HCT116 (cell line): ENCODE measurements around the gene BCKDK. TPM values are rescaled to one million over a fixed set of nuclear protein-coding genes. Genes with fewer than 3 reads are reported as not detected.

Source experiments
- ATAC-seq: fragments of 200-7000 bp; cut with Tn5 transposase; 2 replicates; pipeline ENCODE4 v1.9.1; 2020; ENCODE audit warnings: mild to moderate bottlenecking, moderate library complexity
- BruUV-seq: library from RNA; stranded (reverse); fragments of 400-500 nt; replicated peaks from 2 replicates; lab custom pipeline; 2021; lab: Mats Ljungman, UMichigan
- CTCF ChIA-PET: fragments of 300-600 bp; sonication (Branson Sonifier 250); formaldehyde crosslinking; loops from one replicate; lab custom pipeline; 2021; ENCODE audit warnings: antibody characterized with exemption; lab: Charles Lee
- POLR2A ChIA-PET: fragments of 300-600, 350-600 bp; sonication (Branson Sonifier 250); formaldehyde crosslinking; loops from one replicate; lab custom pipeline; 2021; ENCODE audit warnings: antibody characterized with exemption; lab: Charles Lee
- RAD21 ChIA-PET, 2 experiments: fragments of 300-600 bp; sonication (Branson Sonifier 250); formaldehyde crosslinking; loops; one replicate each; lab custom pipeline; 2023; ENCODE audit warnings: low total read pairs in 2 of 2; ENCODE audit not compliant: uncharacterized antibody in 2 of 2, unreplicated experiment in 2 of 2, low non-redundant PET in 1 of 2; lab: Charles Lee
- DNase-seq: peaks from one replicate; pipeline ENCODE4 v3.0.0-alpha.2; 2010; ENCODE audit warnings: low read depth, low spot score
- H2AFZ ChIP-seq: fragments of 200-600 bp; shearing (Covaris generic), sonication (generic); 2 replicates; pipeline ENCODE4 v1.6.1; 2017; ENCODE audit warnings: low read depth, mixed run types, mixed read lengths, antibody characterized with exemption, low read length; ENCODE audit not compliant: poor library complexity, severe bottlenecking
- H3K27ac ChIP-seq: 2 replicates; pipeline ENCODE4 v1.5.1; 2012; ENCODE audit warnings: low read depth, low read length
- H3K27me3 ChIP-seq: fragments of 200-600 bp; sonication (generic); 2 replicates; pipeline ENCODE4 v1.6.1; 2016; ENCODE audit warnings: mixed run types, low read length, mixed read lengths; ENCODE audit not compliant: insufficient read depth
- H3K36me3 ChIP-seq, 2 experiments: fragments of 200-500 bp in 1 of 2; fragments of 200-600 bp in 1 of 2; sonication (Bioruptor generic) in 1 of 2; sonication (generic) in 1 of 2; 2 replicates each; pipeline versions ENCODE4 v1.5.1 to v1.6.1; 2014 to 2016; ENCODE audit warnings: low read length in 2 of 2, inconsistent platforms in 1 of 2, mixed read lengths in 1 of 2, mixed run types in 1 of 2; ENCODE audit not compliant: insufficient read depth in 2 of 2, control insufficient read depth in 1 of 2
- H3K4me1 ChIP-seq, 2 experiments: fragments of 200-600 bp in 1 of 2; sonication (generic) in 1 of 2; 2 replicates each; pipeline versions ENCODE4 v1.5.1 to v1.6.1; 2012 to 2017; ENCODE audit warnings: low read length in 2 of 2, inconsistent platforms in 1 of 2, mild to moderate bottlenecking in 1 of 2, mixed read lengths in 1 of 2, mixed run types in 1 of 2, moderate library complexity in 1 of 2; ENCODE audit not compliant: insufficient read depth in 2 of 2, control insufficient read depth in 1 of 2
- H3K4me2 ChIP-seq: fragments of 200-600 bp; sonication (generic); 2 replicates; pipeline ENCODE4 v1.6.1; 2017; ENCODE audit warnings: mixed run types, low read length, mixed read lengths
- H3K4me3 ChIP-seq, 2 experiments: fragments of 200-600 bp in 1 of 2; sonication (generic) in 1 of 2; replicated peaks in 1 of 2; 2 replicates each; pipeline ENCODE4 v1.5.1; 2011 to 2016; ENCODE audit warnings: low read length in 2 of 2, control low read depth in 1 of 2, low read depth in 1 of 2, mild to moderate bottlenecking in 1 of 2, mixed read lengths in 1 of 2, mixed run types in 1 of 2
- H3K79me2 ChIP-seq: fragments of 200-600 bp; sonication (generic); 2 replicates; pipeline ENCODE4 v1.6.1; 2017; ENCODE audit warnings: mild to moderate bottlenecking, mixed run types, low read length, moderate library complexity, mixed read lengths; ENCODE audit not compliant: insufficient read depth
- H3K9ac ChIP-seq: fragments of 200-600 bp; sonication (generic); 2 replicates; pipeline ENCODE4 v1.6.1; 2016; ENCODE audit warnings: low read length, mixed read lengths
- H3K9me2 ChIP-seq: fragments of 200-600 bp; sonication (generic), shearing (Covaris generic); 2 replicates; pipeline ENCODE4 v1.6.1; 2017; ENCODE audit warnings: mixed run types, mild to moderate bottlenecking, moderate library complexity; ENCODE audit not compliant: insufficient read depth
- H3K9me3 ChIP-seq, 2 experiments: fragments of 200-500 bp in 1 of 2; fragments of 200-600 bp in 1 of 2; sonication (Bioruptor generic) in 1 of 2; sonication (generic) in 1 of 2; 2 replicates each; pipeline ENCODE4 v1.6.1; 2014 to 2017; ENCODE audit warnings: low read length in 2 of 2, mixed read lengths in 2 of 2, inconsistent platforms in 1 of 2, low read depth in 1 of 2, mild to moderate bottlenecking in 1 of 2, mixed run types in 1 of 2, moderate library complexity in 1 of 2; ENCODE audit not compliant: control insufficient read depth in 1 of 2, insufficient read depth in 1 of 2
- H4K20me1 ChIP-seq: fragments of 200-600 bp; sonication (generic), shearing (Covaris generic); 2 replicates; pipeline ENCODE4 v1.6.1; 2017; ENCODE audit warnings: mixed run types, mild to moderate bottlenecking, moderate library complexity; ENCODE audit not compliant: insufficient read depth
- CEBPB ChIP-seq: IDR thresholded peaks from 2 replicates; pipeline ENCODE4 v1.6.1; 2012; ENCODE audit warnings: low read depth
- EGR1 ChIP-seq: IDR thresholded peaks from 2 replicates; pipeline ENCODE4 v1.6.1; 2012; ENCODE audit warnings: low read depth
- ELF1 ChIP-seq: IDR thresholded peaks from 2 replicates; pipeline ENCODE4 v1.6.1; 2012; ENCODE audit warnings: low read depth, borderline replicate concordance
- FOSL1 ChIP-seq: IDR thresholded peaks from 2 replicates; pipeline ENCODE4 v1.6.1; 2012; ENCODE audit warnings: low read depth
- POLR2A ChIP-seq: IDR thresholded peaks from 2 replicates; pipeline ENCODE4 v1.7.0; 2011; ENCODE audit warnings: borderline replicate concordance; ENCODE audit not compliant: insufficient read depth, insufficient read length; ENCODE audit errors: extremely low read depth
- POLR2AphosphoS5 ChIP-seq: IDR thresholded peaks from 2 replicates; pipeline ENCODE4 v1.6.1; 2011; ENCODE audit warnings: mild to moderate bottlenecking, low read depth, low read length, moderate library complexity
- RAD21 ChIP-seq: IDR thresholded peaks from 2 replicates; pipeline ENCODE4 v1.6.1; 2012; ENCODE audit warnings: low read depth, mild to moderate bottlenecking
- SRF ChIP-seq: IDR thresholded peaks from 2 replicates; pipeline ENCODE4 v1.6.1; 2012; ENCODE audit warnings: low read depth
- TCF7L2 ChIP-seq: IDR thresholded peaks from 2 replicates; pipeline ENCODE4 v1.7.0; 2011; ENCODE audit warnings: borderline replicate concordance, inconsistent platforms; ENCODE audit not compliant: insufficient read depth, insufficient read length; ENCODE audit errors: extremely low read depth
- YY1 ChIP-seq: IDR thresholded peaks from 2 replicates; pipeline ENCODE4 v1.6.1; 2011; ENCODE audit warnings: low read length, low read depth, moderate library complexity, mild to moderate bottlenecking; ENCODE audit not compliant: insufficient replicate concordance; ENCODE audit errors: extremely low read depth
- ZFX ChIP-seq: fragments of 450-650 bp; IDR thresholded peaks from 2 replicates; pipeline ENCODE4 v1.6.1; 2017
- ZNF274 ChIP-seq: fragments of 200-500 bp; sonication (Bioruptor generic); IDR thresholded peaks from 2 replicates; pipeline ENCODE4 v1.6.1; 2014; ENCODE audit warnings: mild to moderate bottlenecking, low read depth, low read length, inconsistent platforms
- intact Hi-C: fragments of 100-400 bp; cut with micrococcal nuclease; formaldehyde crosslinking; loops from 2 replicates; pipeline ENCODE4 v1.10.0; 2022
- total RNA-seq: library from RNA; stranded (reverse); gene quantifications from one replicate; pipeline ENCODE4 v1.2.1, GENCODE V29; 2021; ENCODE audit not compliant: unreplicated experiment
- TF ChIP-seq, protein P1 (sequence below): IDR thresholded peaks from 2 replicates; pipeline ENCODE4 v1.6.1; 2012; ENCODE audit warnings: low read depth
- TF ChIP-seq, protein P2 (sequence below): IDR thresholded peaks from 2 replicates; pipeline ENCODE4 v1.6.1; 2012

BCKDK gene
- total RNA-seq, 1 experiment from 2014 or later = 60.7 TPM

DNA sequence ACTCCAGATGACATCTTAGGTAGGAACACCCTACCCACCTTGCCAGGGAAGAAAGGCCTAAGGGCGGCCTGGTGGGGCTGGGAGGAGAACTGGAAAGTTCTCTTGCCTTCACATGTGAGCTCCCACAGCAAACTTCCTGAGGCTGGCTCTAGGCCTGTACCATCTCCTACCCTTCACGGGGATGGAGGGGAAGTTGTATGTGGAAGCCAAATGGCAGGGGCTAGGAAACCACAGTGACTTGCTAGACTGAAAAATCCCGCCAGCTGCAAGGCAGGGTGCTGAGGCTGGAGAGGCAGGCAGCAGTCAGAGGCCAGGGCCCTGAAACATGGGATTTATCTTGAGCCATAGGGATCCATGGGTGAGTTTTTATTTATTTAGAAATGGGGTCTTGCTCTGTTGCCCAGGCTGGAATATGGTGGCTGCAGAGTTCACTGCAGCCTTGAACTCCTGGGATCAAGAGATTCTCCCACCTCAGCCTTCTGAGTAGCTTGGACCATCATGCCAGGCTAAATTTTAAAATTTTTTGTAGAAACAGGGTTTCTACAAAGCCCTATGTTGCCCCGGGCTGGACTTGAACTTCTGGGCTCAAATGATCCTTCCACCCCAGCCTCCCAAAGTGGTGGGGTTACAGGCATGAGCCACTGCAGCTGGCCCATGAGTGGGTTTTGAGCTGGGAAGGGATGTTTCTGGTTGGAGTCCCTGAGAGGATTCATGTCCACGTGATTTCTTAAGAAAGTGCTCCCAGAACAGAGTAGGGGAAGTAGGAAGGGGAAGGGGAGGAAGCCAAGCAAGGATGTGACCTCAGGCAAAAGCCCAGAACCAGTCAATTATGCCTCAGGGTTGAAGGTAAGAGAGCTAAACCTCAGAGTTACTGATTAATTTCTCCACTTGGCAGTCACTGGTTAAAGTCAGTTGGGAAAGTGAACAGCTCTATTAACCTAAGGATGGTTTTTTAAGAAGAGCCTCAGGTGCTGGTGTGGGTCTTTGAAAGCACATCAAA is 5.2 kb downstream of the BCKDK start:
- CTCF ChIA-PET = interaction anchor here (0.8 kb wide), 1 partner anchor 29 kb away, joined by 5 read pairs; no protein-coding TSS in a partner anchor

DNA sequence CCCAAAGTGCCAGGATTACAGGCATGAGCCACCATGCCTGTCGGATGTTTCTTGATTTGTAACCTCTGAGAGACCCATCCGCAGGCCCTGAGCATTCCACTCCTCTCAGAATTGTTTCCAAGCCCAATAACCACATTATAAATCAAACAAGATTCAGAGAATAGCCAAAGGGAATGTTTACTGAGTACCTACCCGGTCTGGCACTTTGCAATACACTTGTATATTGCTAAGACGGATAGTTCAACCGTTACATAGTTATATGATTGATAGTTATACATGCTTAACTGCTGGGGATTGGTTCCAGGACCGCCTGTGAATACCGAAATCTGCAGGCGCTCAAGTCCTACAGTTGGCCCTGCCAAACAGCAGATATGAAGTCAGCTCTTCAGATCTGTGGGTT is 6.3 kb downstream of the BCKDK start:
- intact Hi-C loops = no loop called here
- Histone ChIP-seq H3K27ac (0 out of 2 replicates have a peak overlapping the region, but pooled peaks have one; percentile 34), H3K79me2 (peaks cover 36% of the 10 kb centered on the region), H3K27me3 (no peaks in the 10 kb centered on the region), H2AFZ (no peak overlapping the region), H3K36me3 (peaks cover 14 to 37% of the 10 kb centered on the region in 2 experiments), H4K20me1 (peaks cover 4% of the 10 kb centered on the region; the same call in 1 of the 2 replicates), H3K9me2 (no peaks in the 10 kb centered on the region), H3K4me3 (no peak overlapping the region), H3K9me3 (no peaks in the 10 kb centered on the region), H3K4me1 (peaks cover 7 to 34% of the 10 kb centered on the region in 2 experiments; a peak in 3 of 4 replicates), H3K4me2 (no peak overlapping the region), H3K9ac (no peak overlapping the region)
- ChIA-PET CTCF (no interaction called here), POLR2A (interaction anchor here (0.6 to 1.3 kb wide), 3 partner anchors 18 to 42 kb away, joined by 3 to 4 read pairs (median 3); partner anchors contain the start of gene PRSS8), RAD21 (no interaction called here)
- DNase-seq (no peak), ATAC-seq (no peak)
- no peak for TF ChIP-seq TCF7L2
- TF ChIP-seq FOSL1 = no peak
- no peak for TF ChIP-seq ELF1
- TF ChIP-seq ZFX = no peak
- no peak for TF ChIP-seq ZNF274
- TF ChIP-seq, protein P1, sequence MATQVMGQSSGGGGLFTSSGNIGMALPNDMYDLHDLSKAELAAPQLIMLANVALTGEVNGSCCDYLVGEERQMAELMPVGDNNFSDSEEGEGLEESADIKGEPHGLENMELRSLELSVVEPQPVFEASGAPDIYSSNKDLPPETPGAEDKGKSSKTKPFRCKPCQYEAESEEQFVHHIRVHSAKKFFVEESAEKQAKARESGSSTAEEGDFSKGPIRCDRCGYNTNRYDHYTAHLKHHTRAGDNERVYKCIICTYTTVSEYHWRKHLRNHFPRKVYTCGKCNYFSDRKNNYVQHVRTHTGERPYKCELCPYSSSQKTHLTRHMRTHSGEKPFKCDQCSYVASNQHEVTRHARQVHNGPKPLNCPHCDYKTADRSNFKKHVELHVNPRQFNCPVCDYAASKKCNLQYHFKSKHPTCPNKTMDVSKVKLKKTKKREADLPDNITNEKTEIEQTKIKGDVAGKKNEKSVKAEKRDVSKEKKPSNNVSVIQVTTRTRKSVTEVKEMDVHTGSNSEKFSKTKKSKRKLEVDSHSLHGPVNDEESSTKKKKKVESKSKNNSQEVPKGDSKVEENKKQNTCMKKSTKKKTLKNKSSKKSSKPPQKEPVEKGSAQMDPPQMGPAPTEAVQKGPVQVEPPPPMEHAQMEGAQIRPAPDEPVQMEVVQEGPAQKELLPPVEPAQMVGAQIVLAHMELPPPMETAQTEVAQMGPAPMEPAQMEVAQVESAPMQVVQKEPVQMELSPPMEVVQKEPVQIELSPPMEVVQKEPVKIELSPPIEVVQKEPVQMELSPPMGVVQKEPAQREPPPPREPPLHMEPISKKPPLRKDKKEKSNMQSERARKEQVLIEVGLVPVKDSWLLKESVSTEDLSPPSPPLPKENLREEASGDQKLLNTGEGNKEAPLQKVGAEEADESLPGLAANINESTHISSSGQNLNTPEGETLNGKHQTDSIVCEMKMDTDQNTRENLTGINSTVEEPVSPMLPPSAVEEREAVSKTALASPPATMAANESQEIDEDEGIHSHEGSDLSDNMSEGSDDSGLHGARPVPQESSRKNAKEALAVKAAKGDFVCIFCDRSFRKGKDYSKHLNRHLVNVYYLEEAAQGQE = no peak
- no peak for TF ChIP-seq YY1
- TF ChIP-seq SRF = no peak
- TF ChIP-seq POLR2A = no peak
- TF ChIP-seq, protein P2, sequence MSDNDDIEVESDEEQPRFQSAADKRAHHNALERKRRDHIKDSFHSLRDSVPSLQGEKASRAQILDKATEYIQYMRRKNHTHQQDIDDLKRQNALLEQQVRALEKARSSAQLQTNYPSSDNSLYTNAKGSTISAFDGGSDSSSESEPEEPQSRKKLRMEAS = no peak
- no peak for TF ChIP-seq EGR1
- BruUV-seq = no TSS peak

More for the DNA sequence above, 5.2 kb downstream of the BCKDK start:
- peaks cover 14 to 39% of the 10 kb centered on the region in 2 experiments for H3K36me3 ChIP-seq
- no peak overlapping the region for H2AFZ ChIP-seq
- H3K9me2 ChIP-seq = no peaks in the 10 kb centered on the region
- no TSS peak for BruUV-seq
- H3K4me1 ChIP-seq = peaks cover 4 to 36% of the 10 kb centered on the region in 2 experiments; a peak in 3 of 4 replicates
- H3K79me2 ChIP-seq = peaks cover 36% of the 10 kb centered on the region
- no peaks in the 10 kb centered on the region for H3K9me3 ChIP-seq
- H3K27ac ChIP-seq = no peak overlapping the region
- no peak overlapping the region for H3K4me3 ChIP-seq
- intact Hi-C loops = no loop called here
- DNase-seq = no peak
- ChIA-PET POLR2A (interaction anchor here (0.9 to 1.3 kb wide), 2 partner anchors 22 to 41 kb away, joined by 3 to 4 read pairs; partner anchors contain the start of gene PRSS8), RAD21 (interaction anchor here in 1 of 2 experiments (0.6 kb wide), 1 partner anchor 29 kb away, joined by 3 read pairs; no protein-coding TSS in a partner anchor)
- H4K20me1 ChIP-seq = peaks cover 4% of the 10 kb centered on the region; the same call in 1 of the 2 replicates
- no peak for TF ChIP-seq CEBPB
- TF ChIP-seq RAD21 = no peak
- TF ChIP-seq POLR2AphosphoS5 = peak; percentile 32
- ATAC-seq = no peak
- H3K9ac ChIP-seq = no peak overlapping the region
- no peak overlapping the region for H3K4me2 ChIP-seq
- H3K27me3 ChIP-seq = no peaks in the 10 kb centered on the region
